GM19025 (cell line): ENCODE data around the gene PARP4.
"Not testable (repeated sequence)": the region's sequence is repeated elsewhere in the genome, so short reads cannot be mapped to it uniquely, and the experiment has no call there.

Experiments
- ATAC-seq: cut with Tn5 transposase; IDR thresholded peaks from one replicate; pipeline ENCODE4 v1.9.1; 2021; ENCODE audit warnings: mild to moderate bottlenecking, low read depth, moderate library complexity; ENCODE audit not compliant: unreplicated experiment

The PARP4 gene

GRCh38 chr13:24512197-24512907, at the start of gene PARP4:
TSS of gene PARP4 (minus strand) at chr13:24512778. CDS start at chr13:24503776, 9,002 bp downstream.
- peak; percentile 81 for ATAC-seq

- ATAC-seq, result not testable (repeated sequence)
These were observed 48.1 kb upstream of the PARP4 start for GRCh38 chr13:24560579-24561187.

- not testable (repeated sequence) for ATAC-seq
These were observed 47.0 kb upstream of the PARP4 start for GRCh38 chr13:24559431-24560218.

- no peak for ATAC-seq
These were observed 44.5 kb upstream of the PARP4 start for GRCh38 chr13:24557081-24557480.

- ATAC-seq, result not testable (repeated sequence)
These were observed 41.3 kb upstream of the PARP4 start for GRCh38 chr13:24553892-24554291.

- ATAC-seq, result not testable (repeated sequence)
These were observed 29.1 kb upstream of the PARP4 start for GRCh38 chr13:24541476-24542352.

- ATAC-seq, result no peak
These were observed 28.5 kb upstream of the PARP4 start for GRCh38 chr13:24541127-24541475.

- no peak for ATAC-seq
These were observed 27.9 kb upstream of the PARP4 start for GRCh38 chr13:24540236-24541126.

GRCh38 chr13:24539500-24540165, 27.1 kb upstream of the PARP4 start:
- ATAC-seq, result no peak

- ATAC-seq, result no peak
These were observed 16.9 kb upstream of the PARP4 start for GRCh38 chr13:24529478-24529877.

- ATAC-seq, result no peak
These were observed 16.3 kb upstream of the PARP4 start for GRCh38 chr13:24528816-24529398.

- ATAC-seq, result no peak
These were observed 14.7 kb upstream of the PARP4 start for GRCh38 chr13:24527266-24527775.

GRCh38 chr13:24520733-24521132, 8.2 kb upstream of the PARP4 start:
- no peak for ATAC-seq

GRCh38 chr13:24516919-24517318, 4.3 kb upstream of the PARP4 start:
- ATAC-seq, result no peak

- no peak for ATAC-seq
These were observed 283 bp upstream of the PARP4 start for GRCh38 chr13:24512908-24513213.

GRCh38 chr13:24511816-24512196, 772 bp downstream of the PARP4 start:
- no peak for ATAC-seq

GRCh38 chr13:24511019-24511815, 1.4 kb downstream of the PARP4 start:
- peak; percentile 37 for ATAC-seq
